Bronchial epithelial cell (primary cell): Measurements from ENCODE around the gene CAMTA1. TPM values are rescaled to one million over a fixed set of nuclear protein-coding genes. Genes with fewer than 3 reads are reported as not detected.

Experiments used
- DNase-seq: peaks from one replicate; pipeline ENCODE4 v3.0.0-alpha.2; 2010; ENCODE audit warnings: low read depth
- FAIRE-seq: peaks from 2 replicates; lab custom pipeline; 2011; peaks lifted over from hg19 to GRCh38; lab: Jason Lieb, UNC
- H3K27me3 ChIP-seq: 2 replicates; pipeline ENCODE4 v1.5.1; 2011; ENCODE audit warnings: low read length; ENCODE audit not compliant: control insufficient read depth, insufficient read depth
- H3K36me3 ChIP-seq: 2 replicates; pipeline ENCODE4 v1.5.1; 2011; ENCODE audit warnings: low read length; ENCODE audit not compliant: control insufficient read depth, insufficient read depth
- H3K4me3 ChIP-seq: 2 replicates; pipeline ENCODE4 v1.5.1; 2011; ENCODE audit warnings: mild to moderate bottlenecking, low read depth, low read length, control low read depth
- total RNA-seq: library from RNA; depleted of rRNA; stranded (reverse); fragments of >200 nt; gene quantifications from 2 replicates; pipeline ENCODE4 v1.2.1, GENCODE V29; 2014
- TF ChIP-seq, protein P1 (sequence below): IDR thresholded peaks from 2 replicates; pipeline ENCODE4 v1.5.1; 2011; ENCODE audit warnings: mild to moderate bottlenecking, moderate library complexity, low read length, control low read depth, inconsistent platforms; ENCODE audit not compliant: insufficient read depth, severe bottlenecking

The CAMTA1 gene
- total RNA-seq, 1 donor from 2014 or later: 68.2 TPM

DNA sequence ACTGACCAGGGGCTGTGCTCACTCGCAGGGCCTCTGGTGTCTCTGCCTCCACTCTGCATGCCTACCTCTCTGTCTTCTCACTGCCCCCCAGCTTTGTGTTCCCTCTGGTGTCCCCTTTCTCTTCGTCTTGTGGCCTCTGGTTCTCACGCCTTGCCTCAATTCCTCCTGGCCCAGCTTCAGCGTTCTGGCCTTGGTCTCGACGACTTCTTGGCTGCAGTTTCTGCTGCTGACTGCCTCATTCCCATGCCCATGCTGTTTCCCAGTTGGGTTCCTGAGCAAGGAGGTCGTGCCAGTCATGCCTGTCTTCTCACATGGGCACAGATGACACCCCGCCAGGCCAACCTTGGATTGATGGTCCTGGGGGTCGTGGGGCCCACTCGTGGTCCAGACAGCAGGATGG is 562.8 kb downstream of the CAMTA1 start:
- DNase-seq (no peak), FAIRE-seq (no peak)
- TF ChIP-seq, protein P1, sequence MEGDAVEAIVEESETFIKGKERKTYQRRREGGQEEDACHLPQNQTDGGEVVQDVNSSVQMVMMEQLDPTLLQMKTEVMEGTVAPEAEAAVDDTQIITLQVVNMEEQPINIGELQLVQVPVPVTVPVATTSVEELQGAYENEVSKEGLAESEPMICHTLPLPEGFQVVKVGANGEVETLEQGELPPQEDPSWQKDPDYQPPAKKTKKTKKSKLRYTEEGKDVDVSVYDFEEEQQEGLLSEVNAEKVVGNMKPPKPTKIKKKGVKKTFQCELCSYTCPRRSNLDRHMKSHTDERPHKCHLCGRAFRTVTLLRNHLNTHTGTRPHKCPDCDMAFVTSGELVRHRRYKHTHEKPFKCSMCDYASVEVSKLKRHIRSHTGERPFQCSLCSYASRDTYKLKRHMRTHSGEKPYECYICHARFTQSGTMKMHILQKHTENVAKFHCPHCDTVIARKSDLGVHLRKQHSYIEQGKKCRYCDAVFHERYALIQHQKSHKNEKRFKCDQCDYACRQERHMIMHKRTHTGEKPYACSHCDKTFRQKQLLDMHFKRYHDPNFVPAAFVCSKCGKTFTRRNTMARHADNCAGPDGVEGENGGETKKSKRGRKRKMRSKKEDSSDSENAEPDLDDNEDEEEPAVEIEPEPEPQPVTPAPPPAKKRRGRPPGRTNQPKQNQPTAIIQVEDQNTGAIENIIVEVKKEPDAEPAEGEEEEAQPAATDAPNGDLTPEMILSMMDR: no peak
- H3K27me3 ChIP-seq: peaks cover 2% of the 10 kb centered on the region
- H3K4me3 ChIP-seq: no peak overlapping the region
- no peaks in the 10 kb centered on the region for H3K36me3 ChIP-seq

DNA sequence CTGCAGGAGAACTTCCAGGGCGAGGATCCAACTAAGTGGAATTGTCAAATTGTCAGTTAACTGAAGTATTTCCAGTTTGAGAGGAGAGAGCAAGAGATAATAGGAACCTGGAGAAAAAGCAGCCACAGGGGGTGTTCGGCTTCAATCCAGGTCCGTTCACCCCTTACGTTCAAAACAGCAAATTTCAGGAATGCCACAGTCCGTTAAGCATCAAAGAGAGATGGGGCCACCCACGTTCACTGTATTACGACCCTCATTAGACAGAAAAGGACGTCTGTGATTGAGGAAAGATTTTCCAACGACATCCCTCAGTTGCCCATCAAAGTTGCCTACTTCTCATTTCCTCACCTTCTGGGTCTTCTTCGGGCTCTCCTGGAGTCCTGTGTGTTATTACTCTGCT is 563.3 kb downstream of the CAMTA1 start:
- no peak for DNase-seq
- Histone ChIP-seq H3K27me3 (peaks cover 2% of the 10 kb centered on the region), H3K4me3 (no peak overlapping the region), H3K36me3 (no peaks in the 10 kb centered on the region)
- FAIRE-seq: no peak
- TF ChIP-seq, protein P1: no peak

DNA sequence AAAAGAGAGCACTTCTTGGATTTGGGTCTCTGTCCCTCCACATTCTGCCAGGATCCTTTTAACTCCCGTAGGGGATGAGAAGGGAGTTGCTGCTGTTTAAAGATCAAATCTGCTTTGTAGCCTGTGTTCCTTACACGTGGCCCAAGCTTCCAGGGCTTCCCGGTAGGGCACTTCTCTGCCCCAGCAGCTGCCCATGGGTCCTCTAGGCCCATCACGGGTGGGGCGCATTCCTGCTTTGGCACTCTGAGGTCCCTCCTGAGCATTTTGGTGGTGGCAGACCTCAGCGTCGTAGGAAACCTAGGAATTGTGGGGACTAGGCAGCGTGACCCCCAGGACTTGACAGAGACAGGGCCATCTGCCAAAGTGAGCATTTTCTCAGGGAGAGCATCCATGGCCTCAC is 565.5 kb downstream of the CAMTA1 start:
- FAIRE-seq (no peak), DNase-seq (no peak)
- no peak overlapping the region for H3K4me3 ChIP-seq
- TF ChIP-seq, protein P1: no peak
- peaks cover 2% of the 10 kb centered on the region for H3K27me3 ChIP-seq
- no peaks in the 10 kb centered on the region for H3K36me3 ChIP-seq

DNA sequence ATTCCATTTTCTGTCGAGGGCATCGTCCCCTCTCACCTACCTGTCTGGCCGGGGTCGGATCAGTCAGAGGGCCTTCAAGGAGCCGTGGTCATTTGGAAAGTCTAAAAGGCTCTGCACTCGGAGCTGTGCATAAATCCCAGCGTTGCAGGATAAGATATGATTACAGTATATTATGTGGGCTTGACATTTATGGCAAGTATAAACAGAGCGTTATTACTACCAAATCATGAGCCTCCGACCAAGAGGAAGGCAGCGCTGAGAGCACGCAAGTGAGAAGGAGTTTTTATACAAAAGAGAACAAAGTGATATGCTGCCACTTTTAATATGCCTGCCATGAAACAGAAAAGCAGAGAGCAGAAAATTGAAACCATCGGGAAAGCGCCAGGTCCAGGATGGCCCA is 566.4 kb downstream of the CAMTA1 start:
- TF ChIP-seq, protein P1: no peak
- Histone ChIP-seq H3K27me3 (peaks cover 2% of the 10 kb centered on the region), H3K4me3 (no peak overlapping the region), H3K36me3 (no peaks in the 10 kb centered on the region)
- DNase-seq: no peak
- FAIRE-seq: no peak

DNA sequence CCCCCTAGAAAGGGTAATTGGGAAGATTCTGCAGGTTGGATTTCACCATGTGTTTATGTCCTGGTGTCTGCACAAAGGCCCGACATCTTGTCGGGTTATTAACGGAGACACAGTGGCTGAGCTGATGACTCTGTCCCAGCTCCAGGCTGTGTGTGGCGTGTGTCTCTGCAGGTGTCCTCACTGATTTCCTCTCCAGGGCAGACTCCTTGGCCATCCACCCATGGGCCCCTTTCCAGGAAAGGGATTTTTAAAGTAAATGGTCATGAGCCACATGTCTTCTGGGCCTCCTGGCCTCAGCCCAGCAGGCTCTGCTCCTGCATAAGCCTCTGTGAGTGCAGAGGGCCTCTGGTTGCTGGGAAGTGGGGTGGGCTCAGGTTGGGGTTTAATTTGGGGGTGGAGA is 567.1 kb downstream of the CAMTA1 start:
- Histone ChIP-seq H3K36me3 (no peaks in the 10 kb centered on the region), H3K27me3 (peaks cover 2% of the 10 kb centered on the region), H3K4me3 (no peak overlapping the region)
- TF ChIP-seq, protein P1: no peak
- FAIRE-seq (no peak), DNase-seq (no peak)

DNA sequence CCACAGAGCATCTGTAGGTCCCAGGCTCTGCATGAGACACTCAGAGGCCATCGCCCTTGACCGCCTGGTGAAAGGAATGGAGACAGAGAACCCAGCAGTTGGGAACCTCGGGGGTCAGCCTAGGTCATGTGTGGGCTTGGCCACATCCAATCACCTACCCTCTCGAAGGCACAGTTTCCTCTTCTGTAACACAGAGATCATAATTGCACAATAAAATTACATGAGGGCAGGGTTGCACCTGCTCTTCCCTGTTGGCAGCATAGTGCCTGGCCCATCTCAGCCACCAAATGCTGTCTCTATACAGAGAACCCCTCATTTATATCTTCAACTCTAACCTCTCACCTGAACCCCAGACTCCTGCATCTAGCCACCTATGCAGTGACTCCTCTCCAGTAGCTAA is 567.7 kb downstream of the CAMTA1 start:
- no peak for DNase-seq
- no peak overlapping the region for H3K4me3 ChIP-seq
- H3K36me3 ChIP-seq: no peaks in the 10 kb centered on the region
- peaks cover 1% of the 10 kb centered on the region for H3K27me3 ChIP-seq
- TF ChIP-seq, protein P1: no peak
- no peak for FAIRE-seq
